CD4-positive, alpha-beta T cell treated with Interleukin-6 for 4 hours (primary cell): ENCODE measurements around the gene CFAP410.
"Not testable (repeated sequence)": the region's sequence is repeated elsewhere in the genome, so short reads cannot be mapped to it uniquely, and the experiment has no call there.

Source experiments
- DNase-seq: peaks from one replicate; pipeline ENCODE4 v3.0.0-alpha.2; 2020; ENCODE audit warnings: mixed read lengths

Gene CFAP410

GRCh38 chr21:44368711-44369446, 29.7 kb upstream of the CFAP410 start:
- DNase-seq = no peak

GRCh38 chr21:44366586-44367211, 27.5 kb upstream of the CFAP410 start:
- DNase-seq = no peak

DNA sequence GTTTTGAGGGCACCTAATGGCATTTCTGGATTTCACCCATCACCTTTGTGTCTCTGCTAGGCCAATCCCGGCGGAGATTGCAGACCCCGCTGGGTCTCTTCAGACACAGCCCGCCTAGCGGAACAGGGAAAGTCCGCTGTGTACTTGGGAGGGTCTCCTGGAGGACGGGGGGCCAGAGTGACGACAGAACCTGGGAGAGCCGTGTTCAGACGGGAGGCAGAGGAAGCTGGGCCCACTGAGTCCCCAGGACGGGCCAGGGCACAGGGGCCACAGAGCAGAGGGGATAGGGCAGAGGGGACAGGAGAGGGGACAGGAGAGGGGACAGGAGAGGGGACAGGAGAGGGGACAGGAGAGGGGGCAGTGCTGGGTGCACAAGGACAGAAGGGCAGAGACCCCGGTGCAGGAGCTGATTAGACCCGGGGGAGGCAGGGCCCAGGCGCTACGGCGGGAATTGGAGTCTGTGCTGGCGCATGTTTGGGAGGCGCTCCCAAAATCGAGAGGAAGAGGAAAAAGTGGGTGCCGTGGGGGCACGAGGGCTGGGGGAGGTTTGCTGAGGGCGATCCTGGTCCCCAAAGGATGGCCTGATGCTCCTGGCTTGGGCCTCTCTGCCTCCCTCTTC, 26.9 kb upstream of the CFAP410 start:
- DNase-seq = no peak

GRCh38 chr21:44365251-44365966, 26.2 kb upstream of the CFAP410 start:
- DNase-seq = no peak

DNA sequence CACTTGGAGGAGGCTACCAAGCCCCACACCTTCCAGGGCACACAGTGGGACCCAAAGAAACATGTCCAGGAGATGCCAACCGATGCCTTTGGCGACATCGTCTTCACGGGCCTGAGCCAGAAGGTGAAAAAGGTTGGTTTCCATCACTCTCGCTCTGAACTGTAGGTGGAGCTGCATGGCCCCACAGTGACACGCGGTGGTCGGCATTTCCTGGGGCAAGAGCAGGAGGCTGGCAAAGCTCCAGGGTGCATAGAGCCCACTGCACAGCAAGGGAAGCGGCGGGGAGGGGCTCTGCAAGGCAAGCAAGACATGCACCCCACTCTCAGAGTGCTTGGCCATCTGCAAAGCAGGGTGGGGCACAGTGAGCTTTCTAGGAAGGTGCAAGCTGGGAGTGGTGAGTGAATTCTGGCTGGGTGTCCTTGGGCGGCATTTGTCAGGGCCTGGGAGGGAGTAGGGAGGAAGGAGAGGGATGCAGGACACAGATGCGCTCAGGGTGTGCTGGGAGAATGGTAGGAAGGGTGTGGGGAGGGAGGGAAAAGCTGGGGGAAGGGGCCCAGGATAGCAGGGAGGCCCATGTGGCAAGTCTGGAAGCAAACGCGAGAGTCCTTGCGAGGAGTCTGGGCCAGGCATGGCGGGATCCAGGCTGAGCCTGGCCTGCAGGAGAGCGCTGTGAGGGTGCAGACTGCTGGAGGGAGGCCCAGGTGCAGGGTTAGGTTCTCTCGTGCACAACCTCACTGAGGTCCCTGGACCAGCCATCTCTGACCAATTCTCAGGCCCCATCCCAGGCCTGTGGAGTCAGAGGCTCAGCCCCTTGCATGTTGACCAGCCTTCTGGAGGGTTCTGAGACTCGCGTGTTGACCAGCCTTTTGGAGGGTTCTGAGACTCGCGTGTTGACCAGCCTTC, 25.2 kb upstream of the CFAP410 start:
- no peak for DNase-seq

GRCh38 chr21:44363278-44363677, 24.1 kb upstream of the CFAP410 start:
- no peak for DNase-seq

GRCh38 chr21:44361903-44362302, 22.7 kb upstream of the CFAP410 start:
- DNase-seq = not testable (repeated sequence)

DNA sequence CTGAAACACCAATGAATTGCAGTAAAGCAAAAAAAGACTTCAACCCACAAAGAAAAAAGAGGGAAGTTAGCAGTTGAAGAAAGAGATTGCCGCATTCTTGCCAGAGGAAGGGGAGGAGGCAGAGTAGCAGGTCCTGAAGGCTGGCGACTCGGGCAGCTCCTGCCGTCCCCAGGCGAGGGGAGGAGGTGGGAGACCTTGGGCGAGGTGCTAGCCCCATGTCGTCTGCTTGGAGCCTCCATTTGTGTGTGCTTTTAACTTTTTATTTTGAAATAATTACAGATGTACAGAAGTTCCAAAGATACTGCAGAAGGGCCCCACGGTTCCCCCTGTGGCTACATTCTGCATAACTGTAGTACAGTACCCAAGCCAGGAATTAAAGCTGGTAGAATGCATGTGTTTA, 21.0 kb upstream of the CFAP410 start:
- no peak for DNase-seq

DNA sequence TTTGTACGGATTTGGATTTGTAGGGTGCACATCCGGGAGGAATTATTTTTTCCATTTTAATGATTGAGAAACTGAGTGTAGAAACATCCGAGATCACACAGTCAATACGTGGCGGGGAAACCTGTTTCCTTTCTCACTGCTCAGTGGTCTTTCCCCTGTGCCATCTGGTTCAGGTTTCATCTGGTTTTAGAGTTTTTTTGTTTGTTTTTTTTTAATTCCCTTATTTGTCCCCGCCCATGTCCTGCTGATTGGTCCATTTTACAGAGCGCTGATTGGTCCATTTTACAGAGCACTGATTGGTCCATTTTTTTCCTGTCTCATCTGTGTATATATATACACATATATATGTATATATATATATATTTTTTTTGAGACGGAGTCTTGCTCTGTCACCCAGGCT, 20.2 kb upstream of the CFAP410 start:
- no peak for DNase-seq

DNA sequence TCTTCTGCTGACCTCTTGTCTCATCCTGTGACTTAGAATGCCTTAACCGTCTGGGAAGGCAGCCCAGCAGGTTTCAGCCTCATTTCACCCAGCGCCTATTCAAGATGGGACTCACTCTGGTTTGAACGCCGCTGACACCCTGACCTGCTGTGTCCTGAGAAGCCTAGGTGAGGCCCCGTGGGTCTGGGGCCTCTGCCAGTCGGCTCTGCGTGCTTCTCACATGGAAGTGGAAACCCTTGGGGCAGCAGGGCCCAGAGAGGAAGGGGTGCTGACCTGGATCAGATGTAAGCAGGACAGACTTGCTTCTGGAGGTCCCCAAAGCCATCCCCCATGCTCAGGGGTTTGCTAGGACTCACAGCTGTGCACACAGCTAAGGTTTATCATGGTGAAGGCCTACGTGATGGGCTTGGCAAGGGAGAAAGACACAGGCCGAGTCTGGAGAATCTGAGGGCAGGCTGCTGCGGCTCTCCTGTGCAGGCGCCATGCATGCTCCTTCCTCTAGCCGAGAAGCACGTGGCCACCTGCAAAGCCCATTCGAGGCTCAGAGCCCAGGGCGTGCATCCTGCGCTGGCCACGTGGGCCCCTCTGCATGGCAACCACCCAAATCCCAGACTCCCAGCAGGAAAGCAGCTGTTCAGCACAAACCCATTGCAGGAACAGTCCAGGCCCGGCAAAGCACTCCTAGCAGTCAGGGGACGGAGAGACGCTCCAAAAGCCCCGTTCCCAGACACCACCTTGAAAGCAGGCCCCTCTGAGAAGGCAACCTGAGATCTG, 18.1 kb upstream of the CFAP410 start:
- DNase-seq = no peak

DNA sequence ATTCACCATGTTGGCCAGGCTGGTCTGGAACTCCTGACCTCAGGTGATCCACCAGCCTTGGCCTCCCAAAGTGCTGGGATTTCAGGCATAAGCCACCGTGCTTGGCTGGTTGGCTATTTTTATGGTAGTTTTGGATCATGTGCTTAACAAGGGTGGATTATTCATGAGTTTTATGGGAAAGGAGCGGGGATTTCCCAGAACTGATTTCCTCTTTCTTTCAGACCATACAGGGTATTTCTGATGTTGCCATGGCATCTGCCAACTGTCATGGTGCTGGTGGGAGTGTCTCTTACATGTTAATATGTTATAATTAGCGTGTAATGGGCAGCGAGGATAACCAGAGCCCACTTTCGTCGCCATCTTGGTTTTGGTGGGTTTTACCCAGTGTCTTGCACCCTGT, 17.4 kb upstream of the CFAP410 start:
- no peak for DNase-seq

DNA sequence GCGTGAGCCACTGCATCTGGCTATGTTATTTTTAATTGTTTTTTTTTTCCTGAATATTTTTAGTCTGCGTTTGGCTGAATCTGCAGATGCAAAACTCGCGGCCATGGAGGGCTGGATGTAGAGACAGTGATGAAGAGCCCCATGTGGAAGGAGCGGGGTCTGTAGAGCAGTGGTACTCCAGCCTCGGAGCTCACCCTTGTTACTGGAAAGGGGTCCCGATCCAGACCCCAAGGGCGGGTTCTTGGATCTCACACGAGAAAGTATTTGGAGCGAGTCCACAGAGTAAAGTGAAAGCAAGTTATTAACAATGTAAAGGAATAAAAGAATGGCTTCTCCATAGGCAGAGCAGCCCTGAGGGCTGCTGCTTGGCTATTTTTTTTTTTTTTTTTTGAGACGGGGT, 17.0 kb upstream of the CFAP410 start:
- DNase-seq = no peak

DNA sequence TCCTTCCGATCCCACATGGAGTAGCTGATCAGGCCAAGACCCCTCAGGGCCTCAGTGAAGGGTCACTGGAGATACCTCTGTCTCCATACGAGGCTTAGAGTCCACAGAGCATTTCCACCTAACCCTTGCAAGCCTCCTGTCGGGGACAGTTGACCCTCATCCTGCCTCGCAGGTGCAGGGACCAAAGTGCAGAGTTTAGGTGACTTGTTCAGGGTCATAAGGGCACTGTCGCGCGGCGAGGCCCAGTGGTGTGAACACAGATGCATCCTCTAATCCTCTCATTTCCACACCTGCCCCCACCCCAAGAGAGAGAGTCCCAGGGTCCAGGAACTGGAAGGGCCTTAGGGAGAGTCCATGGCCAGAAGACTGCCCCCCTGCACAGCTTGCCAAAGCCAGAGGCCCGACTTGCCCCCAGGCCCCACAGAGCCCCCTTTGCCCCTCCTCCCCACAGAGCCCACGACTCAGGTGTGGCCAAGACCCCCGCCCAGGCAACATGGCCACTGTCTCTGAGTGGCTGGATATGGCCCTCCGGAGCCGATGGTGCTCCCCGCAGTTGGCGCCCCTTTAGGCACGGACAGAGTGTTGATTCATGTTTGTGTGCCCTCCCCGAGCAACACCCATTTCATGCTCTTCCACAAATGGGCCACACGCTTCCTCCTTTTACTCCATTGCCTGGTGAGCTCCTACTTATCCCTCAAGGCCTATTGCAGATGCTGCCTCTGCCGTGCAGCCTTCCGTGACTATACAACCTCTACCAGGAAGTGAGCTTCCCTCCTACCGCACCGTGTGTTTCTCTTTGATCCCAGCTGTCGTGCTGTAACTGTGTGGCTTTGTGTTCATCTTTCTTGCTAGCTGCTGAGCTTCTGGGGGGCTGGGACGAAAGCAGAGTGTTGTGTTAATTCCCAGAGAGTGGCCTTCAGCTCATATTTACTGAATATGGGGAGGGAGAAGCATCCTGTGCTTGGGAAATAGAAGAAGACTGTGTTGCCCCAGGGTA, 15.9 kb upstream of the CFAP410 start:
- DNase-seq = peak; percentile 53

DNA sequence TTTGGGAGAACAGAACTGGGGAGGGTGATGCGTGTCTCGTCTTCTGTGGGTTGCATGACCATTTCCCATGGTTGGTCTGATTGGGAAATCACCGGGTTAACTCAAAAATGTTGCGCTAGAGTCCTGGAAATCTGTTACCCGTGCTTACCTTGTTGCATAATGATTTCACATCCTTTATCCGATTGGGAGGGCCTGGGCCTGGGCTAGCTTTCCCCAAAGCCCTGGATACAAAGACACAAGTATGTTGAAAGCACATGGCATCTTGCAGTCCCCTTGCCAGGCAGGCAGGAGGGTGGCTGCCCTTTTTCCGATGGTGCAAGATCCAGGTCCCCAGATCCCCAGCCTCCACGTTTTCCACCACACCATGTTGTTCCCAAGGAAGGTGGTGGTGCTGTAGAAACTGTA, 14.8 kb upstream of the CFAP410 start:
- DNase-seq = no peak

DNA sequence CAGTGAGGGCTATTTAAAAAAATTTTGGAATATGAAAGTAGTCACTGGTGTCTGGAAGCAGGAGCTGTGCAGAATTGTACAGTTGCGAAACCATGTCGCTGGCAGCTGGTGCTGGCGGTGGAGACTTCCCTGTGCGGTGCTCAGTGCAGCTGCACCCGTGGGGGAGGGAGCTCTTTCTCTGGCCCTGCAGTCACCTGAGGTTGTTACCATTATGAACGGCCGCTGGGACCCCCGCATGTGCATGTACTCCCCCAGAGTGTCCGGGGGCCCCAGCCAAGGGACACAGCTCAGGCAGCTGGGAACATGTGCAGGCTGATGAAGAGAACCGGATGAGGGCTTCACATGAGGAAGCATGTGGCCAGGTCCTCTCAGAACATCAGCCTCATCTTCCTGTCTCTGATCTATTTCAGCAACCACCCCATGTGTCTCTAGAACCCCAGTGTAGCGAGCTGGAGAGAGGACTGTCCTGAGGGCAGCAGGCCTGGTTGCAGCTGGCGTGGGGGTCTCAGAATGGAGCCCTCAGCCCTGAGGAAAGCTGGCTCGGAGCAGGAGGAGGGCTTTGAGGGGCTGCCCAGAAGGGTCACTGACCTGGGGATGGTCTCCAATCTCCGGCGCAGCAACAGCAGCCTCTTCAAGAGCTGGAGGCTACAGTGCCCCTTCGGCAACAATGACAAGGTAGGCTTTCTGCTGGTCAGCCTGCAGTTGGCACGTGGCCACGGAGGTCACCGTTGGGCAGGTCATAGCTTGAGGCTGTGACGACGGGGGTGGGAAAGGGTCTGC, 14.2 kb upstream of the CFAP410 start, which contains the start of gene TRPM2:
Gene TRPM2 (plus strand): TSS at position 431 of the 780 bp plus-strand sequence. CDS start 80 bp downstream, at position 511.
- peak; percentile 53 for DNase-seq

- DNase-seq = no peak
These were observed 13.2 kb upstream of the CFAP410 start for GRCh38 chr21:44352253-44352860.

DNA sequence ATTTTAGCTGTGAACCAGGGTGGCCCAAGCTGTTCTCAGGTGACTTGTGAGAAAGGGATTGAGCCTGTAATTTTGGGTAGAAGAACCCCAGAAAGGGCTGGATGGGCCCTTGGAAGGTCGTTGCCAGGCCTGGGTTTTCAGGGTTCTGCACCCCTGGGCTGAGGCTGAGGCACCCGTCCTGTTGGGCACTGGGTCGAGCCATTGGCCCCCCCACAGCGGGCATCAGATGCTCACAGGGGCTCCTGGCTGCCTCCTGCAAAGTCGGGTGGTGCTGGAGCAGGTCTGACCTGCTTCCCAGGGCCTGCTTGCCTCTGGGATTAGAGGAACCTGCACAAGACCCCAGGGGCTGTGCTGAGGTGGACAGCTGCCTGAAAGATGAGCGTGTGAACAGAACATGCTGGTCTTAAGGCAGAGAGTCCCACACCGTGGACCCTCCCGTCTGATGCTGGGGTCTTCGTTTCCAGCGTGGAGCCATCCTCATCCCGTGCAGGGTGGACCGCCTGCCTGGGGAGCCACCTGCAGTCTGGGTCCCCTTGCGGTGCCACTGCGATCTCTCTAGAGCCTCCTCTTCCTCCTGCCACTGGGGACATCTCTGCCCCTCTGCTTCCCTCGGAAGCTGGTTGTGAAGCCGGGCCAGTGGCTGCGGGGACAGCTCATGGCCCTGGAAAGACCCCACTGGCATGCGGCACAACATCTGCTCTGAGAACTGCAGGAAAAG, 12.5 kb upstream of the CFAP410 start:
- DNase-seq = no peak

GRCh38 chr21:44350773-44351481, 11.7 kb upstream of the CFAP410 start:
- DNase-seq = no peak
